Measurements from ENCODE around the gene ZP2.

ZP2 gene

DNA sequence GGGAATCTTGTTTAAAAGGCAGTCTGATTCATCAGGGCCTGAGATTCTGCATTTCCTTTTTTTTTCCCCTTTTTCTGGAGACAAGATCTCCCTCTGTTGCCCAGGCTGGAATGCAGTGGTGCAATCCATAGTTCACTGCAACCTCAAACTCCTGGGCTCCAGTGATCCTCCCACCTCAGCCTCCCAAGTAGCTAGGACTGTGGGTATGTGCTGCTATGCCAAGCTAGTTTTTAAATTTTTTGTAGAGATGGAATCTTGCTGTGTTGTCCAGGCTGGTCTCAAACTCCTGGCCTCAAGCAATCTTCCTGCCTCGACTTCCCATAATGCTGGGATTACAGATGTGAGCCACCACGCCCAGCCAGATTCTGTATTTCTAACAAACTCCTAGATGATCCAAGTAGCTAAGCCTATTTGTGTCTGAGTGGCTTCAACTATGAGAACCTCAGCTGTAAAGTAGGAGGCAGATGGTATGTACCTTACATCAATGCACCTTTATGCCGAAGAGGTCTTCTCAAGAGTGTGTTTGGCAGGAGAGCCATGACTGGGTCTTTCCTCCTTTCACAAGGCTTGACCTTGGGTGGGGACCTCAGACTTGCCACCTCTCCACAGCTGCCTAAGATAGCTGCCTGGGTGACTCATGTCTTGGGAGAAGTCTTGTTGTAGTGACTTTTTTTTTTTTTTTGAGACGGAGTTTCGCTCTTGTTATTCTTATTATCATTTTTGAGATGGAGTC lies 42.0 kb downstream of the ZP2 start:
- no peak overlapping the region for H3K4me3 ChIP-seq (ENCODE audit: low read depth, low read length)
- DNase-seq (ENCODE audit: low read depth) = no peak
- TF ChIP-seq, protein P1, sequence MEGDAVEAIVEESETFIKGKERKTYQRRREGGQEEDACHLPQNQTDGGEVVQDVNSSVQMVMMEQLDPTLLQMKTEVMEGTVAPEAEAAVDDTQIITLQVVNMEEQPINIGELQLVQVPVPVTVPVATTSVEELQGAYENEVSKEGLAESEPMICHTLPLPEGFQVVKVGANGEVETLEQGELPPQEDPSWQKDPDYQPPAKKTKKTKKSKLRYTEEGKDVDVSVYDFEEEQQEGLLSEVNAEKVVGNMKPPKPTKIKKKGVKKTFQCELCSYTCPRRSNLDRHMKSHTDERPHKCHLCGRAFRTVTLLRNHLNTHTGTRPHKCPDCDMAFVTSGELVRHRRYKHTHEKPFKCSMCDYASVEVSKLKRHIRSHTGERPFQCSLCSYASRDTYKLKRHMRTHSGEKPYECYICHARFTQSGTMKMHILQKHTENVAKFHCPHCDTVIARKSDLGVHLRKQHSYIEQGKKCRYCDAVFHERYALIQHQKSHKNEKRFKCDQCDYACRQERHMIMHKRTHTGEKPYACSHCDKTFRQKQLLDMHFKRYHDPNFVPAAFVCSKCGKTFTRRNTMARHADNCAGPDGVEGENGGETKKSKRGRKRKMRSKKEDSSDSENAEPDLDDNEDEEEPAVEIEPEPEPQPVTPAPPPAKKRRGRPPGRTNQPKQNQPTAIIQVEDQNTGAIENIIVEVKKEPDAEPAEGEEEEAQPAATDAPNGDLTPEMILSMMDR (IDR thresholded peaks at IDR 0.05; ENCODE audit: low read depth, low read length) = no peak
- TF ChIP-seq POLR2A (IDR thresholded peaks at IDR 0.05; ENCODE audit: extremely low read depth, insufficient read length) (no peak), MYC (IDR thresholded peaks at IDR 0.05; ENCODE audit: low read depth, low read length) (no peak)
- TF ChIP-seq, protein P2, sequence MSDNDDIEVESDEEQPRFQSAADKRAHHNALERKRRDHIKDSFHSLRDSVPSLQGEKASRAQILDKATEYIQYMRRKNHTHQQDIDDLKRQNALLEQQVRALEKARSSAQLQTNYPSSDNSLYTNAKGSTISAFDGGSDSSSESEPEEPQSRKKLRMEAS (IDR thresholded peaks at IDR 0.05; ENCODE audit: low read depth, low read length) = no peak

DNA sequence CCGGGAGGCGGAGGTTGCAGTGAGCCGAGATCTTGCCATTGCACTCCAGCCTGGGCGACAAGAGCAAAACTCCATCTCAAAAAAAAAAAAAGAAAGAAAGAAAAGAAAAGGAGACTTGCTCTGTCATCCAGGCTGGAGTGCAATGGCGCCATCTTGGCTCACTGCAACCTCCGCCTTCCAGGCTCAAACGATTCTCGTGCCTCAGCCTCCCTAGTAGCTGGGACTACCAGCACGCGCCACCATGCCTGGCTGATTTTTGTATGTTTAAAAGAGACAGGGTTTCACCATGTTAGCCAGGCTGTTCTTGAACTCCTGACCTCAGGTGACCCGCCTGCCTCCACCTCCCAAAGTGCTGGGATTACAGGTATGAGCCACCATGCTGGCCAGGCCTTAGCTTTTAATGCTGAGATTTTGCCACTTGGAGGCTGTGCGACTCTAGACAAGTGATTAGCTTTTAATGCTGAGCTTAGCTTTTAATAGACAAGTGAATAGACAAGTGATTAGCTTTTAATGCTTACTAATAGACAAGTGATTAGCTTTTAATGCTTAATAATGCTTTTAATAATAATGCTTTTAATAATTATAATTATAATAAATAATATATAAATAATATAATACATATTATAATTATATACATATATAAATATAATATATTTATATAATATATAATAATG lies 43.3 kb downstream of the ZP2 start:
- no peak overlapping the region for H3K4me3 ChIP-seq (ENCODE audit: low read depth, low read length)
- peak; percentile 11 for DNase-seq (ENCODE audit: low read depth)
- no peak for TF ChIP-seq MYC (IDR thresholded peaks at IDR 0.05; ENCODE audit: low read depth, low read length)

DNA sequence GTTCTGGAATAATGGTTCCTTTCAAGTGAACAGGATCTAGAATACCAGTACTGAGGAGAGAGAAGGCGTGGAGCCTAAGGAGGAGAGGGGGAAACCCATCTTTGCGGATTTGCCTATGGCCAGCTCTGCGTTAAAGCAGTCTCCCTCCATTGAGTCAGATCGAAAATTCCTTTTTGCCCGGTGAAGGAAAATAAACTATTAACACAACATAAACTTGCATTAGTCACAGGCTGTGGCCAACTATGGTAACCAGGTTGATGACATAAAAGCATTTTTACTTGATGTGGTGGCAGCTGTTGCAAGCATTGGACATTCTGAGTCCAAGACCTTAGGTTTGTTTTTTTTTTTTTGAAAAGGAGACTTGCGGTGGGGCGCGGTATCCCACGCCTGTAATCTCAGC lies 44.0 kb downstream of the ZP2 start:
- TF ChIP-seq MYC (IDR thresholded peaks at IDR 0.05; ENCODE audit: low read depth, low read length) (no peak), POLR2A (IDR thresholded peaks at IDR 0.05; ENCODE audit: extremely low read depth, insufficient read length) (no peak)
- TF ChIP-seq, protein P1 (IDR thresholded peaks at IDR 0.05; ENCODE audit: low read depth, low read length) = no peak
- TF ChIP-seq, protein P2 (IDR thresholded peaks at IDR 0.05; ENCODE audit: low read depth, low read length) = no peak
- no peak overlapping the region for H3K4me3 ChIP-seq (ENCODE audit: low read depth, low read length)
- DNase-seq (ENCODE audit: low read depth) = no peak

DNA sequence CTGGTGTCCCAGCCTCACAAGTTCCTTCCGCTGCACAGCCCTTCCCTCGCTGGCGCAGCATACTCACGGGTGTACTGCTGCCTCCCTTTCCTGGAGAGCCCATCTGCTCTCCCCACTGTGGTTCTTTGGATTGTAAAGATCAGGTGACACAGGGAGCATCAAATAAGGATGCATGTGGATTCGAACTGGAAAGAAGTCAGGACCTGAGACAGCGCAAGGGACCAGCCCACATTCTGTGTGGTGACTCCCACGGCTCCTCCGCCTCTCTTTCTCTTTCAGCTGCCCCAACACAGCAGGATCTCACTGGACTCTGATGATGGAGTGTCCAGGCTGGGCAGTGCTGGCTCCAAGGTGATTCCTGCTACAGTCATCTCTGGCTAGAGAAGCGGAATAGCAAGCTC lies 44.8 kb downstream of the ZP2 start:
- DNase-seq (ENCODE audit: low read depth) = peak; percentile 27
- H3K4me3 ChIP-seq (ENCODE audit: low read depth, low read length) = no peak overlapping the region
- TF ChIP-seq, protein P2 (IDR thresholded peaks at IDR 0.05; ENCODE audit: low read depth, low read length) = no peak
- TF ChIP-seq, protein P1 (IDR thresholded peaks at IDR 0.05; ENCODE audit: low read depth, low read length) = no peak
- TF ChIP-seq MYC (IDR thresholded peaks at IDR 0.05; ENCODE audit: low read depth, low read length) (no peak), POLR2A (IDR thresholded peaks at IDR 0.05; ENCODE audit: extremely low read depth, insufficient read length) (no peak)

DNA sequence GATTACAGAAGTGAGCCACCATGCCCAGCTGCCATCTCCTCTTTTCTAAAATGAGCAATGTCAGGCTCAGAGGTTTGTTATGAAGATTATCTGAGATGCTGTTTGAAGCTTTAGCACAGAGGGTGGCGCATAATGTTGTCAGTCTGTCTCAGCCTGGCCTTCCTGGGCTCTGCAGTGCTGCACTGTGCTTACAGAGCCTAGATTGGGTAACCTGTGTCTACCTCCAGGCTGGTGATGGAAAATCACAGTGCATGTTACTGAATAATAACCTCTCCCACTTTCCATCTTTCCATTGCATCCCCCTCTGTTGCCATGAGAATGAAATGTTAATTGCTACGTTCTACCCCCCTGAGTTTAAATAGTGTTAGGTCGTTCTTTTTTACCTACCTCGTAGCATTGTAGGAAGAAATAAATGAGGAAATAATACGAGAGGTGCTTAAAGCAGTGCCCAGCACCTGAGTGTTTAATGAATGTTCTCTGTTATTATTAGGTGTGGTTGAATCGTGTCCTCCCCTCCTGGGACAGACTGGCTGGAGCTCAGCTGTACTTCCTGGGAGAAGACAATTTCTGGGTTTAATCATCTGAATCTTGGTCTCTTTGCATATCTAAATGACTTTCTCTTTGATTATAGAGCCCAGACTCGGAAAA lies 46.7 kb downstream of the ZP2 start:
- no peak for TF ChIP-seq MYC (IDR thresholded peaks at IDR 0.05; ENCODE audit: low read depth, low read length)
- TF ChIP-seq, protein P2 (IDR thresholded peaks at IDR 0.05; ENCODE audit: low read depth, low read length) = no peak
- TF ChIP-seq POLR2A (IDR thresholded peaks at IDR 0.05; ENCODE audit: extremely low read depth, insufficient read length) = no peak
- H3K4me3 ChIP-seq (ENCODE audit: low read depth, low read length) = no peak overlapping the region
- DNase-seq (ENCODE audit: low read depth) = no peak

DNA sequence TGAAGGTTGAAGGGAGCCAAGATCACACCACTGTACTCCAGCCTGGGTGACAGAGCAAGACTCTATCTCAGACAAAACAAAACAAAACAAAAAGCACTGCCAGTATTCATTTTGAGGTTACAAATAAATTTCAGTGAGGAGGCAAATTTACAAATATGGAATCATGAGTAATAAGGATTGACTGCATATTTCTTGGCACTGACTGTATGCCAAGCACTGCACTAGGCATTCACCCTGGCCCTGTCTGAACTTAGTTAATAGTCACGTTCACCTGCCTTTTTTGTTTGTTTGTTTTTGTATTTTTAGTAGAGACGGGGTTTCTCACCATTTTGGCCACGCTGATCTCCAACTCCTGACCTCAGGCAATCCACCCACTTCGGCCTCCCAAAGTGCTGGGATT lies 47.8 kb downstream of the ZP2 start:
- TF ChIP-seq POLR2A (IDR thresholded peaks at IDR 0.05; ENCODE audit: extremely low read depth, insufficient read length) (no peak), MYC (IDR thresholded peaks at IDR 0.05; ENCODE audit: low read depth, low read length) (no peak)
- TF ChIP-seq, protein P1 (IDR thresholded peaks at IDR 0.05; ENCODE audit: low read depth, low read length) = no peak
- TF ChIP-seq, protein P2 (IDR thresholded peaks at IDR 0.05; ENCODE audit: low read depth, low read length) = no peak
- no peak for DNase-seq (ENCODE audit: low read depth)
- no peak overlapping the region for H3K4me3 ChIP-seq (ENCODE audit: low read depth, low read length)
